ENCODE measurements around the gene MYO1D.
A peak's percentile ranks its signal among the peaks of the same experiment; 100 is the strongest.

The MYO1D gene

GRCh38 chr17:32555611-32556310 is 321.2 kb downstream of the MYO1D start:
- Histone ChIP-seq H4K8ac (ENCODE audit: low read depth, low read length) (no peak overlapping the region), H3K4ac (ENCODE audit: low read length) (no peak overlapping the region), H3K4me3 (ENCODE audit: low read length in 2 of 2) (peak overlapping the region in 1 of 2 donors; percentile 52), H3K9ac (ENCODE audit: low read depth, low read length, poor library complexity) (no peak overlapping the region), H2BK15ac (ENCODE audit: low read length) (no peak overlapping the region), H3K4me1 (ENCODE audit: control insufficient read depth in 2 of 2, insufficient read depth in 1 of 2, low read depth in 1 of 2, low read length in 2 of 2) (peaks cover 1 to 11% of the 10 kb centered on the region in 2 donors), H3K14ac (ENCODE audit: low read length) (no peak overlapping the region), H3K4me2 (ENCODE audit: insufficient read depth, low read length, poor library complexity, severe bottlenecking) (no peak overlapping the region), H3K27ac (replicated peaks; ENCODE audit: low read length) (no peak overlapping the region), H2BK120ac (ENCODE audit: low read depth, low read length) (no peak overlapping the region), H3K79me1 (ENCODE audit: low read depth, low read length) (no peaks in the 10 kb centered on the region), H3K27me3 (ENCODE audit: control insufficient read depth in 3 of 3, insufficient read depth in 3 of 3, low read depth in 1 of 3, low read length in 3 of 3) (no peaks in the 10 kb centered on the region), H3K23ac (ENCODE audit: low read depth, low read length, poor library complexity) (no peak overlapping the region), H4K91ac (ENCODE audit: low read depth, low read length, poor library complexity) (no peak overlapping the region), H2AFZ (ENCODE audit: low read length) (no peak overlapping the region), H2BK5ac (ENCODE audit: low read length) (no peak overlapping the region), H3K18ac (ENCODE audit: low read length) (no peak overlapping the region), H2BK12ac (ENCODE audit: low read length) (no peak overlapping the region), H3K36me3 (replicated peaks in 1 of 2; ENCODE audit: control insufficient read depth in 2 of 2, insufficient read depth in 2 of 2, low read length in 2 of 2) (no peaks in the 10 kb centered on the region), H3K9me3 (replicated peaks in 1 of 2; ENCODE audit: control insufficient read depth in 2 of 2, insufficient read depth in 1 of 2, low read depth in 1 of 2, low read length in 2 of 2) (no peaks in the 10 kb centered on the region), H2AK5ac (ENCODE audit: low read depth, low read length) (no peak overlapping the region)
- no peak for DNase-seq (ENCODE audit: low spot score)
- WGBS, 2 donors (ENCODE audit: extremely low coverage in 2 of 2, insufficient read length in 2 of 2, insufficient replicate concordance in 1 of 2): no CpG with 5 or more reads among the region's 12 CpGs

GRCh38 chr17:32553168-32553567 is 323.8 kb downstream of the MYO1D start:
- Histone ChIP-seq H2BK15ac (ENCODE audit: low read length) (no peak overlapping the region), H2AK5ac (ENCODE audit: low read depth, low read length) (no peak overlapping the region), H3K4ac (ENCODE audit: low read length) (no peak overlapping the region), H2AFZ (ENCODE audit: low read length) (peak overlapping the region; percentile 17), H3K23ac (ENCODE audit: low read depth, low read length, poor library complexity) (no peak overlapping the region), H3K4me2 (ENCODE audit: insufficient read depth, low read length, poor library complexity, severe bottlenecking) (no peak overlapping the region), H3K18ac (ENCODE audit: low read length) (no peak overlapping the region), H3K9me3 (replicated peaks in 1 of 2; ENCODE audit: control insufficient read depth in 2 of 2, insufficient read depth in 1 of 2, low read depth in 1 of 2, low read length in 2 of 2) (no peaks in the 10 kb centered on the region), H3K79me1 (ENCODE audit: low read depth, low read length) (no peaks in the 10 kb centered on the region), H3K9ac (ENCODE audit: low read depth, low read length, poor library complexity) (no peak overlapping the region), H2BK5ac (ENCODE audit: low read length) (no peak overlapping the region), H3K14ac (ENCODE audit: low read length) (no peak overlapping the region), H2BK120ac (ENCODE audit: low read depth, low read length) (no peak overlapping the region), H3K27me3 (ENCODE audit: control insufficient read depth in 3 of 3, insufficient read depth in 3 of 3, low read depth in 1 of 3, low read length in 3 of 3) (no peaks in the 10 kb centered on the region), H2BK12ac (ENCODE audit: low read length) (no peak overlapping the region), H3K27ac (replicated peaks; ENCODE audit: low read length) (no peak overlapping the region), H4K8ac (ENCODE audit: low read depth, low read length) (no peak overlapping the region), H3K4me3 (ENCODE audit: low read length in 2 of 2) (no peak overlapping the region), H4K91ac (ENCODE audit: low read depth, low read length, poor library complexity) (no peak overlapping the region), H3K36me3 (replicated peaks in 1 of 2; ENCODE audit: control insufficient read depth in 2 of 2, insufficient read depth in 2 of 2, low read length in 2 of 2) (no peaks in the 10 kb centered on the region), H3K4me1 (ENCODE audit: control insufficient read depth in 2 of 2, insufficient read depth in 1 of 2, low read depth in 1 of 2, low read length in 2 of 2) (peaks cover 0 to 6% of the 10 kb centered on the region in 2 donors)
- no peak for DNase-seq (ENCODE audit: low spot score)
- no CpG with 5 or more reads among the region's 3 CpGs for WGBS, 2 donors (ENCODE audit: extremely low coverage in 2 of 2, insufficient read length in 2 of 2, insufficient replicate concordance in 1 of 2)

- Histone ChIP-seq H2BK120ac (ENCODE audit: low read depth, low read length) (no peak overlapping the region), H4K8ac (ENCODE audit: low read depth, low read length) (no peak overlapping the region), H3K27me3 (ENCODE audit: control insufficient read depth in 3 of 3, insufficient read depth in 3 of 3, low read depth in 1 of 3, low read length in 3 of 3) (no peaks in the 10 kb centered on the region), H3K36me3 (replicated peaks in 1 of 2; ENCODE audit: control insufficient read depth in 2 of 2, insufficient read depth in 2 of 2, low read length in 2 of 2) (no peaks in the 10 kb centered on the region), H3K27ac (replicated peaks; ENCODE audit: low read length) (no peak overlapping the region), H3K79me1 (ENCODE audit: low read depth, low read length) (no peaks in the 10 kb centered on the region), H3K4me3 (ENCODE audit: low read length in 2 of 2) (no peak overlapping the region), H3K14ac (ENCODE audit: low read length) (no peak overlapping the region), H3K18ac (ENCODE audit: low read length) (no peak overlapping the region), H2BK12ac (ENCODE audit: low read length) (no peak overlapping the region), H3K4ac (ENCODE audit: low read length) (no peak overlapping the region), H3K23ac (ENCODE audit: low read depth, low read length, poor library complexity) (no peak overlapping the region), H3K9ac (ENCODE audit: low read depth, low read length, poor library complexity) (no peak overlapping the region), H3K4me1 (ENCODE audit: control insufficient read depth in 2 of 2, insufficient read depth in 1 of 2, low read depth in 1 of 2, low read length in 2 of 2) (peaks cover 0 to 6% of the 10 kb centered on the region in 2 donors), H3K9me3 (replicated peaks in 1 of 2; ENCODE audit: control insufficient read depth in 2 of 2, insufficient read depth in 1 of 2, low read depth in 1 of 2, low read length in 2 of 2) (no peaks in the 10 kb centered on the region), H2AFZ (ENCODE audit: low read length) (no peak overlapping the region), H4K91ac (ENCODE audit: low read depth, low read length, poor library complexity) (no peak overlapping the region), H2AK5ac (ENCODE audit: low read depth, low read length) (no peak overlapping the region), H2BK5ac (ENCODE audit: low read length) (no peak overlapping the region), H2BK15ac (ENCODE audit: low read length) (no peak overlapping the region), H3K4me2 (ENCODE audit: insufficient read depth, low read length, poor library complexity, severe bottlenecking) (no peak overlapping the region)
- no peak for DNase-seq (ENCODE audit: low spot score)
Observed at GRCh38 chr17:32552280-32552679, 324.6 kb downstream of the MYO1D start.

- no peak overlapping the region for H3K4me2 ChIP-seq (ENCODE audit: insufficient read depth, low read length, poor library complexity, severe bottlenecking)
- no peak overlapping the region for H4K8ac ChIP-seq (ENCODE audit: low read depth, low read length)
- no peaks in the 10 kb centered on the region for H3K27me3 ChIP-seq (ENCODE audit: control insufficient read depth in 3 of 3, insufficient read depth in 3 of 3, low read depth in 1 of 3, low read length in 3 of 3)
- H2AFZ ChIP-seq (ENCODE audit: low read length): peak overlapping the region; percentile 49
- H3K27ac ChIP-seq (replicated peaks; ENCODE audit: low read length): no peak overlapping the region
- H2AK5ac ChIP-seq (ENCODE audit: low read depth, low read length): no peak overlapping the region
- H2BK15ac ChIP-seq (ENCODE audit: low read length): no peak overlapping the region
- H2BK5ac ChIP-seq (ENCODE audit: low read length): no peak overlapping the region
- no peak overlapping the region for H3K9ac ChIP-seq (ENCODE audit: low read depth, low read length, poor library complexity)
- no peak overlapping the region for H3K4ac ChIP-seq (ENCODE audit: low read length)
- H3K4me1 ChIP-seq (ENCODE audit: control insufficient read depth in 2 of 2, insufficient read depth in 1 of 2, low read depth in 1 of 2, low read length in 2 of 2): peaks cover 0 to 9% of the 10 kb centered on the region in 2 donors
- H3K18ac ChIP-seq (ENCODE audit: low read length): no peak overlapping the region
- no peaks in the 10 kb centered on the region for H3K9me3 ChIP-seq (replicated peaks in 1 of 2; ENCODE audit: control insufficient read depth in 2 of 2, insufficient read depth in 1 of 2, low read depth in 1 of 2, low read length in 2 of 2)
- H2BK120ac ChIP-seq (ENCODE audit: low read depth, low read length): no peak overlapping the region
- DNase-seq (ENCODE audit: low spot score): no peak
- no peaks in the 10 kb centered on the region for H3K79me1 ChIP-seq (ENCODE audit: low read depth, low read length)
- H3K36me3 ChIP-seq (replicated peaks in 1 of 2; ENCODE audit: control insufficient read depth in 2 of 2, insufficient read depth in 2 of 2, low read length in 2 of 2): no peaks in the 10 kb centered on the region
- H3K14ac ChIP-seq (ENCODE audit: low read length): no peak overlapping the region
- WGBS, 2 donors (ENCODE audit: extremely low coverage in 2 of 2, insufficient read length in 2 of 2, insufficient replicate concordance in 1 of 2): no CpG with 5 or more reads among the region's 8 CpGs
- no peak overlapping the region for H3K4me3 ChIP-seq (ENCODE audit: low read length in 2 of 2)
- no peak overlapping the region for H3K23ac ChIP-seq (ENCODE audit: low read depth, low read length, poor library complexity)
- H4K91ac ChIP-seq (ENCODE audit: low read depth, low read length, poor library complexity): no peak overlapping the region
- no peak overlapping the region for H2BK12ac ChIP-seq (ENCODE audit: low read length)
Observed at GRCh38 chr17:32551186-32551955, 325.6 kb downstream of the MYO1D start.
